Heart left ventricle (tissue), 16 donors: ENCODE measurements around the gene CNTROB. TPM values are rescaled to one million over a fixed set of nuclear protein-coding genes. Genes with fewer than 3 reads are reported as not detected.

ENCODE experiments used
- ATAC-seq, 4 donors: fragments of 200-7000 bp; cut with Tn5 transposase; one replicate each; pipeline ENCODE4 v1.9.1; 2020 to 2022; ENCODE audit warnings: moderate library complexity in 4 of 4, mild to moderate bottlenecking in 3 of 4, moderate number of reproducible peaks in 1 of 4
- DNase-seq, 5 donors: peaks; one replicate each; pipeline ENCODE4 v3.0.0-alpha.2; 2020
- H3K27ac ChIP-seq, 12 donors: fragments of 200-600 bp; sonication (generic) in 4 of 12; one replicate each; pipeline versions ENCODE4 v1.5.0 to v1.8.0; 2016 to 2022; ENCODE audit warnings: mild to moderate bottlenecking in 2 of 12
- H3K27me3 ChIP-seq, 9 donors: fragments of 200-600 bp; sonication (generic) in 2 of 9; one replicate each; pipeline versions ENCODE4 v1.5.1 to v1.8.0; 2016 to 2022; ENCODE audit warnings: mild to moderate bottlenecking in 3 of 9
- H3K36me3 ChIP-seq, 9 donors: fragments of 200-600 bp; sonication (generic) in 2 of 9; one replicate each; pipeline versions ENCODE4 v1.5.0 to v1.8.0; 2018 to 2022; ENCODE audit warnings: mild to moderate bottlenecking in 2 of 9
- H3K4me1 ChIP-seq, 12 donors: fragments of 200-600 bp; sonication (generic) in 4 of 12; one replicate each; pipeline versions ENCODE4 v1.5.0 to v1.8.0; 2016 to 2022; ENCODE audit warnings: mild to moderate bottlenecking in 3 of 12
- H3K4me3 ChIP-seq, 12 donors: fragments of 200-600 bp; sonication (generic) in 4 of 12; one replicate each; pipeline versions ENCODE4 v1.5.0 to v1.8.0; 2017 to 2022; ENCODE audit warnings: mild to moderate bottlenecking in 9 of 12, moderate library complexity in 4 of 12
- H3K9me3 ChIP-seq, 12 donors: fragments of 200-600 bp; sonication (generic) in 4 of 12; one replicate each; pipeline versions ENCODE4 v1.5.0 to v1.8.0; 2016 to 2022; ENCODE audit warnings: mild to moderate bottlenecking in 1 of 12
- CTCF ChIP-seq, 12 donors: fragments of 200-600 bp; sonication (generic) in 4 of 12; IDR thresholded peaks; one replicate each; pipeline versions ENCODE4 v1.5.0 to v1.8.0; 2018 to 2022; ENCODE audit warnings: antibody characterized with exemption in 12 of 12, mild to moderate bottlenecking in 5 of 12
- POLR2A ChIP-seq, 2 donors: fragments of 450-650 bp; IDR thresholded peaks; one replicate each; pipeline ENCODE4 v1.6.1; 2017; ENCODE audit warnings: antibody characterized with exemption in 2 of 2, mild to moderate bottlenecking in 2 of 2, moderate library complexity in 2 of 2
- WGBS, 4 donors: extraction: QIAGEN DNeasy Blood & Tissue Kit in 2 of 4; methylation state at CpG; one replicate each; pipeline versions ENCODE4 v1.1.5 to v1.1.7; 2013 to 2018; 5-methylcytosine and 5-hydroxymethylcytosine counted together
- intact Hi-C, 10 donors: fragments of 100-400 bp; cut with DNase I; formaldehyde crosslinking; loops; one replicate each; pipeline versions ENCODE4 v1.11.1 to v1.14.2; 2022
- polyA plus RNA-seq, 2 donors: library from polyadenylated mRNA; stranded (reverse); fragments of 200-250 nt; gene quantifications; one replicate each; pipeline ENCODE4 v1.2.3, GENCODE V29; 2013
- total RNA-seq, 9 donors: library from RNA; depleted of rRNA in 2 of 9; stranded (reverse); fragments of >200 nt in 2 of 9; fragmentation: NEBNext Ultra II Directional in 3 of 9; extraction: Animal tissue kit (Norgen Biotek cat#: 25700) in 3 of 9; gene quantifications; one replicate each; pipeline versions ENCODE4 v1.1.0 to v1.2.4, GENCODE V29; 2016 to 2023
- donor health status: ischemic (EF 13 %, LVEDD 7.1; RV severe dilation, severe dysfunction).
- donor health status: healthy with polysubstance abuse.
- donor health status: DM: no; HTN: yes; CAD: no.
- donor health status: DM: no; HTN: no; CAD: no.
- donor health status: ischemic (EF 25% LVEDD 6.9; RV normal size, moderate dysfunction).
- donor health status: ischemic (EF 25% LVEDD 5.7; RV mildly dilated, moderate dysfunction).
- donor health status: healthy.
- donor health status: DM: yes; HTN: yes; CAD: no.
- donor health status: ischemic (EF 35%, LVEDD 5.7; RV mildly dilated, moderate dysfunction).
- donor health status: nonischemic (EF 11% LVEDD 7.7; RV severe dilation, severe dysfunction).
- donor health status: DM: yes; HTN: yes; CAD: no.
- donor health status: PGD.
- donor health status: ischemic (EF 29% LVEDD 5.4; RV normal size, mild dysfunction).
- donor health status: nonischemic (EF 23%, LVEDD 6.1; RV moderate dilation, normal function).

CNTROB gene
- total and polyA plus RNA-seq, 11 donors, result 7.9 to 19.2 (median 11.2) TPM

DNA sequence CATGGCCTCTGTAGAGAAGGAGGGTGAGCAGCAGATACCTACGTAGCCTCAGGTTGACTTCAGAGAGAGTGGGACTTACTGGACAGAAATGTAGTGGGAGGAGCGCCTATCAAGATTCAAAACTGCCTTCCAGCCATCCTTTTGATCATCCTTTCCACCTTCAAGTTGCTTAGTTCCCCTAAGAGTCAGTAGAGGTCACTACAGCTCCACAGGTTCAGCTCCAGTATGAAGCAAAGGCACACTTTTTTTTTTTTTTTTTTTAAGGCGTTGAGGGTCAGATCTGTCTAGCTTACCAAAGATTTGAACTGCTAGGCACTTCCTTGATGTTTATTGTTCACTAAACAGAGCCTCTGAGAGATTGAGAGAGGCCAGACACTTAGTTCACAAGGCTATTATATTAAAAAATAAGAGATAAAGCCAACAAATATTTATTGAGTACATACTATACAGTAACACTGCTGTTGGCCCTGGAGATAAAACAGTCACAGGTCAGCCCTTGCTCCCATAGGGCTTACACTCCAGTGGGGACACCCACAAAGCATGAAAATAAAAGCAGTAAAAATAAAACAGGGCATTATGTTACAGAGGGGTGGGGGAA lies 19.0 kb upstream of the CNTROB start:
- TF ChIP-seq CTCF (IDR thresholded peaks at IDR 0.05) (peak; percentile 52 to 81 (median 71)), POLR2A (IDR thresholded peaks at IDR 0.05) (no peak)
- Histone ChIP-seq H3K4me1 (peaks cover 0 to 32% (median 25%) of the 10 kb centered on the region in 12 donors), H3K27ac (peak overlapping the region in 1 of 12 donors; percentile 49), H3K36me3 (peaks cover 0 to 42% (median 35%) of the 10 kb centered on the region in 9 donors), H3K4me3 (no peak overlapping the region), H3K9me3 (no peaks in the 10 kb centered on the region), H3K27me3 (no peaks in the 10 kb centered on the region)
- ATAC-seq (peak; percentile 21 to 41 (median 30)), DNase-seq (no peak)
- 49 to 56% (median 52%) methylated on average over 3 of the region's 3 CpGs for WGBS, 4 donors
- intact Hi-C loops, result loop anchor here (1.0 to 10.0 kb wide), 7 partner anchors 74 to 144 kb away; no protein-coding TSS in a partner anchor

GRCh38 chr17:7915179-7915610 lies 16.8 kb upstream of the CNTROB start:
- DNase-seq, result peak in 4 of 5 donors; percentile 38 to 56 (median 46)

DNA sequence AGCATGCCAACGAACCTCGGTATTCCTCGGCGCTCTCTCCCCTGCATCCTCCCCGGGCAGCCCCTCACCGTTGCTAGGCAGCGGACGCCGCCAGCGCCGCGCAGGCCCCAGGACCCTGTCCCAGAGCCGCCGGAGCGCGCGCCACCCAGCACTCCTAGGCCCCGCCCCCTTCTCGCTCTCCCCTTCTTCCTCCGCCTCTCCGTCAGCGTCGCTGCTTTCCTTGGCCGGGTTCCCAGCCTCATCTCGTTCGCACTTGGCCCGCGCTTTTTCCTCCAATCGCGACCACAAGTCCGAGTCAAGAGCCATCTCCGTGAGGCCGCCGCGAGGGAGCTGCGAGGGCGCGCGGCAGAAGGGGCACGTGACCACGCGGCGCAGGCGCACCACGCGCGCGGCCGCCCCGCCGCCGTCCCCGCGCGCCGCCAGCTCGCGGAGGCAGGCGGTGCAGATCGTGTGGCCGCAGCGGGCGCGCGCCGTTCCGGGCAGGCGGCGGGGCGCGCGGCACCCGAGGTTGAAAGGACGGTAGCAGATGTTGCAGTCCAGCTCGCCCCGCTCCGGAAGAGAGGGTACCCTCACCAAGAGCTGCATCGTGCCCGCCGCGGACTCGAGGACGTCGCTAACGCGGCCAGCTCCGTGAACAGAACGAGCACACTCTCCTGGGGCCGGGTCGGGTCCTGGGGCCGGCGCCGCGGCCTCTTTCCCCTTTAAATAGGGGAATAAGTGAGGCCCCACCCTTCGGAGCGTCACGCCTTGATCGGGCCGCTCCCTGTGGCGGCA lies 16.2 kb upstream of the CNTROB start, which contains the start of gene RNF227:
RNF227 (minus strand) TSS at position 679 of the 774 bp plus-strand sequence; CDS start at position 585, 94 bp downstream.
- intact Hi-C loops, result loop anchor here in 4 of 10 donors (1.0 to 10.0 kb wide), 5 partner anchors 27 to 139 kb away; partner anchors contain the start of gene CHD3 (in 1 of the 4)

More at GRCh38 chr17:7915179-7915610, 16.8 kb upstream of the CNTROB start:
- intact Hi-C loops, result loop anchor here in 4 of 10 donors (1.0 to 10.0 kb wide), 5 partner anchors 26 to 140 kb away; partner anchors contain the start of gene CHD3 (in 1 of the 4)
- peak overlapping the region; percentile 31 to 83 (median 63) for H3K4me3 ChIP-seq
- peak in 2 of 4 donors; percentile 41 to 47 for ATAC-seq
- H3K9me3 ChIP-seq, result no peaks in the 10 kb centered on the region
- no peaks in the 10 kb centered on the region for H3K27me3 ChIP-seq
- peaks cover 0 to 20% (median 15%) of the 10 kb centered on the region in 9 donors for H3K36me3 ChIP-seq
- TF ChIP-seq POLR2A (IDR thresholded peaks at IDR 0.05), result no peak
- no peak for TF ChIP-seq CTCF (IDR thresholded peaks at IDR 0.05)
- 1 to 3% (median 2%) methylated on average over 15 of the region's 15 CpGs for WGBS, 4 donors
- peaks cover 0 to 32% (median 25%) of the 10 kb centered on the region in 12 donors for H3K4me1 ChIP-seq
- H3K27ac ChIP-seq, result peak overlapping the region; percentile 85 to 98 (median 95)

More for the DNA sequence above, 16.2 kb upstream of the CNTROB start, which contains the start of gene RNF227:
- WGBS, 4 donors, result 0 to 1% (median 1%) methylated on average over 46 to 100 of the region's 100 CpGs
- DNase-seq (peak; percentile 92 to 94 (median 92)), ATAC-seq (peak; percentile 84 to 92 (median 90))
- Histone ChIP-seq H3K27ac (peak within 1 kb of the TSS; percentile 85 to 98 (median 95)), H3K4me1 (peaks cover 0 to 32% (median 25%) of the 10 kb centered on the region in 12 donors), H3K4me3 (peak within 1 kb of the TSS; percentile 37 to 83 (median 63)), H3K9me3 (no peaks in the 10 kb centered on the region), H3K27me3 (no peaks in the 10 kb centered on the region), H3K36me3 (peaks cover 0 to 14% (median 9%) of the 10 kb centered on the region in 9 donors)
- TF ChIP-seq POLR2A (IDR thresholded peaks at IDR 0.05), result peak in 1 of 2 donors; percentile 30
- TF ChIP-seq CTCF (IDR thresholded peaks at IDR 0.05), result peak in 1 of 12 donors; percentile 13
